GM15510 (cell line): ENCODE data around the gene GK2.

Source experiments
- POLR2A ChIP-seq: IDR thresholded peaks from 3 replicates; pipeline ENCODE4 v1.6.1; 2011; ENCODE audit warnings: borderline replicate concordance; ENCODE audit not compliant: insufficient read length; ENCODE audit errors: extremely low read depth

GK2 gene

DNA sequence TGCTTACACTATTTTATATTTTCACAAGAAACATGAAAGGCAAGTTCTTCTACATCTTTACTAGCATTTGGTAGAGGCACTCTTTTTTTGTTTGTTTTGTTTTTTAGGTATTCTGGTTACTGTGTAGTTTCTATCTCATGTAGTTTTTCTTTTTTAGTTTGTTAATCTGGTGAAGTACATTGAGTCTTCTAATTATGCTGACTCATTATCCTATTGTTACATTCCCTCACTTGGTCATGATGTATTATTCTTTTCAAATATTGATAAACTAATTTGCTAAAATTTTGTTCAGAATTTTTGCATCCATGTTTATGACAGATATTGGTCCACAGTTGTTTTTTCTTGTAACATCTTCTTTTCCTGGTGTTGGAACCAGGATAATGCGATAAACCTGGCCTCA lies 4.7 kb downstream of the GK2 start:
- no peak for TF ChIP-seq POLR2A

DNA sequence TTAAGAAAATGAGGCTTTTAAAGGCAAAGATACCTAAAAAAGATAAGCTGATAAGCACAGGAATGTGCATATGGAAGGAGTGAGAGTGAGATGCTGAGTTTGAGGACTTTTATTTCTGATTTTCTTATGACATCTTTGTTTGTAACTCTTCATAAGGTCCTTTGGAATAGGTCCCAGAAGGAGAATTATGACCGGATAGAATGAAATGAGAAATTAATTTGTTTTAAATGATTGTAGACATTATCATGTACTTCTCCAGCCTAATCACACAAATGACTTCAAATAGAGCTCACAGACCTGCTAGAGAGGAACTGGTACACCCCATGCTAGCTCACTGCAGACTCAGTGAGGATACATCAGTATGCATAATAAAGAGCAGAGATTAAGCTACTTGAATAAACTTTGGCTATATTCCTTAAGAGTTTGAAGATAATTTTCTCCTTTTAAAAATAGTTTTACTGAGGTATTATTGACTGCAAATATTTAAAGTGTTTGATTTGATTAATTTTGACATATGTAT lies 5.6 kb downstream of the GK2 start:
- no peak for TF ChIP-seq POLR2A

- TF ChIP-seq POLR2A = no peak
These were observed 9.0 kb downstream of the GK2 start for GRCh38 chr4:79399076-79399475.

DNA sequence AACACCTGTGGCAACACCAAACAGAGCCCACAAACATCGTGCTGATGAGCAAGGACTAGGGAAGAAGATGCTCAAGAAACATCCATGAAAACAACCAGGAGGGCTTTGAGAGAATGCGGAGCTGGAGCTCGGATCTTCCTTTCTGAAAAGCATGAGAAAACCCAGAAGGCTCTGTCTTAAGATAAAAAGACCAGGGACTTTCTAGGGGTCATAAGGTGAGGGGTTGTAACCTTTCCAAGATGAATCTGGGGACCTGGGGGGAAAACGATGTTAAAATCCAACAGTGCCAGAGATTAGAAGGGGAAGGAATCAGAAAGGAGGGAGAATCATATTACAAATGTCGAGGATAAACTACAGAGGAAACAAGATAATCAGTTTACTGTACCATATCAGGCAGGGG lies 10.1 kb downstream of the GK2 start:
- no peak for TF ChIP-seq POLR2A

- TF ChIP-seq POLR2A = no peak
These were observed 11.2 kb downstream of the GK2 start for GRCh38 chr4:79396794-79397193.

DNA sequence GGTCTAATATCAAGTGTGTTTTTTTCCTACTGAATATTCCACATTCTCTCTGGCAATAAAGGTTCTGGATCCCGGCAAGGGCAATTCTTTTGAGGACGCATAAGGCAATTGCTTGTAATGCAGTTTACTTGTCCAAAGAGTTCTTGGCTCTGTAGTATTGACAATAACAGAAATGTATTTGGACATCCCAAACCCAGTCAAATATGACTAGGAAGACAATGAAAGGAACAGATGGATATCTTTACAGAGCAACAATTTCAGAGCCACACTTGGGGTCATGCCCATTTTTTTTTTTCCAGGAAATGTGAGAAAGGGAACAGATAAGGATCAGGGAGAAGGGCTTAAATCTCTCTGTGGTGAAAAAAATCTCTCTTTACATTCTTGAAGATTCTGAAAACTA lies 12.2 kb downstream of the GK2 start:
- no peak for TF ChIP-seq POLR2A

- TF ChIP-seq POLR2A = no peak
These were observed 17.1 kb downstream of the GK2 start for GRCh38 chr4:79390890-79391289.

DNA sequence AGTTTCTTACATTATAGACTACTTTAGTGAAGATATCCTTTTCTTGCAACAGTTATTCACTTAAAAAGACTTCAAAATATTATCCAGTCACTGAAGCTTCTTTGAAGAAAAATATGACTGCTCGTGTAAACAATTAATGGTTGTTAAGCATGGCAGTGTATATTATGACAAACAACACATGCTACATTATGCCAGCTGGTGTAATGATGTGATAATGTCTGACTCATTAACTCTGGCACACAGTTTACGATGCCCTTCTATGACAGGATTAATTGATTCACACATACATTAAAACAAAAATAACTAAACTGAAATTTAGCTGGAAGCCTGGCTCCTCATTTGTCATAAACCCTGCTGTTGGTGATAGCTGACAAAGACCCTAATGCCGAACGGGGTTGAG lies 22.4 kb downstream of the GK2 start:
- TF ChIP-seq POLR2A = no peak

DNA sequence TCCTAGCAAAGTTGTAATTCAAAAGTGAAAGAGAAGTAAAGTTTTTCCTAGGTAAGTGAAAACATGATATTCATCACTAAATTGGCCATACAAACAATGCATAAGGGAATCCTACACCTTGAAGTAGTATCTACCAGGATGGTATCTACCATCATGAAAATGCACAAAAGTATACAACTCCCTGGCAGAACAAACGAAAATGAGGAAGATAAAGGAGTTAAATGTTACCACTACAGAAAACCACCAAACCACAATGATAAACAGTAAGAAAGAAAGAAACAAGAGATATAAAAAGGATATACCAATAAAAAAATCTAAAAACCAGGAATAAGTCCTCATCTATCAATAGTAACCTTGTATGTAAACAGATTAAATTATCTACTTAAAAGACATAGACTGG lies 26.9 kb downstream of the GK2 start:
- TF ChIP-seq POLR2A = no peak

- no peak for TF ChIP-seq POLR2A
These were observed 38.0 kb downstream of the GK2 start for GRCh38 chr4:79370026-79370425.

DNA sequence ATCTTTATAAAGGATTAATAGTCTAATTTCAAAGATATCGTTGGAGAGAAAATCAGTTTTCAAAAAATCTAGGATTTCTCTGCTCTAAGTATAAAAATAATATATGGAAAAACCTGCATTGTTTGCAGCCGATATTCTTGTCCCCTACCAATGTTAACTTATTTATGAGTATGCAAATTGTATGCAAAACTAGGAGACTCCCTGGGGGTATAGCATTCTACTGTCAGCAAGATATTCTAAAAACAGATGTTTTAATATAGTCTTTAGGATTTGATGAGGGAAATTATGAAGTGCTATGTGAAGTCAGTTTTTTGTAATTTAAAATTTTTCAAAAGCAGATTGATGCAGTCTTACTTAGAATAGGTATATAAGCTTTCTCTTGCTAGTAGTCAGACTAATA lies 40.9 kb downstream of the GK2 start:
- TF ChIP-seq POLR2A = no peak

- TF ChIP-seq POLR2A = no peak
These were observed 41.6 kb downstream of the GK2 start for GRCh38 chr4:79366422-79366821.

- TF ChIP-seq POLR2A = no peak
These were observed 44.0 kb downstream of the GK2 start for GRCh38 chr4:79364061-79364460.

DNA sequence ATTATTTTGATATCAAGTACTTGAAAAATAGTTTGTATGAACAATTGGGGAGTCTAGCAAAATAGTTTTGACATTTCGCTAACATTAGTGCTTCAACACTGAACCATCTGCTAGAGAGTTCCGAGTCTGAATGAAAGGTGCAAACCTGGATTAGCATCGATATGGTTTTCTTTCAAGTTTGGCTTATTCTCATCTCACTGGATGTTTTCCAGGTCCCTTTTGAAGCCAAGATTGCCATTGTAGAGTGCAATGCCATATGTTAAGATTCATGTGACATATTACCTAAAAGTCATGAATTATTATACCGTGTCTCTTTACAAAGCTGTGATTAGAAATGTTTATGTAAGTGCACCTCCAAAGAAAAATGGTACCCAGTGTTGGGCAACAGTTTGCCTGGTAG lies 45.4 kb downstream of the GK2 start:
- no peak for TF ChIP-seq POLR2A

GRCh38 chr4:79360006-79360405 lies 48.0 kb downstream of the GK2 start:
- TF ChIP-seq POLR2A = no peak

- TF ChIP-seq POLR2A = no peak
These were observed 49.6 kb downstream of the GK2 start for GRCh38 chr4:79358438-79358837.

GRCh38 chr4:79357365-79357764 lies 50.7 kb downstream of the GK2 start:
- no peak for TF ChIP-seq POLR2A
